GM13977 (cell line): Measurements from ENCODE around the gene ZNF648.
"Not testable (repeated sequence)": the region's sequence is repeated elsewhere in the genome, so short reads cannot be mapped to it uniquely, and the experiment has no call there.

Experiments
- DNase-seq: peaks from one replicate; pipeline ENCODE4 v3.0.0; 2012; ENCODE audit warnings: low spot score
- in situ Hi-C: fragments of 300-500 bp; cut with MboI; formaldehyde crosslinking; loops from one replicate; pipeline ENCODE4 v1.12.0; 2022; ENCODE audit warnings: low sequenced_read_pairs, low pct_unique_long_range_greater_than_20kb, mixed read lengths, inconsistent platforms; ENCODE audit not compliant: unreplicated experiment
- TF ChIP-seq, protein P1 (sequence below): IDR thresholded peaks from 2 replicates; pipeline ENCODE4 v1.5.1; 2012; ENCODE audit warnings: mild to moderate bottlenecking, control low read depth; ENCODE audit not compliant: insufficient read depth; ENCODE audit errors: extremely low read depth, missing control alignments

Gene ZNF648

GRCh38 chr1:182098301-182098700 is 36.8 kb upstream of the ZNF648 start:
- DNase-seq = no peak
- in situ Hi-C loops = no loop called here
- TF ChIP-seq, protein P1, sequence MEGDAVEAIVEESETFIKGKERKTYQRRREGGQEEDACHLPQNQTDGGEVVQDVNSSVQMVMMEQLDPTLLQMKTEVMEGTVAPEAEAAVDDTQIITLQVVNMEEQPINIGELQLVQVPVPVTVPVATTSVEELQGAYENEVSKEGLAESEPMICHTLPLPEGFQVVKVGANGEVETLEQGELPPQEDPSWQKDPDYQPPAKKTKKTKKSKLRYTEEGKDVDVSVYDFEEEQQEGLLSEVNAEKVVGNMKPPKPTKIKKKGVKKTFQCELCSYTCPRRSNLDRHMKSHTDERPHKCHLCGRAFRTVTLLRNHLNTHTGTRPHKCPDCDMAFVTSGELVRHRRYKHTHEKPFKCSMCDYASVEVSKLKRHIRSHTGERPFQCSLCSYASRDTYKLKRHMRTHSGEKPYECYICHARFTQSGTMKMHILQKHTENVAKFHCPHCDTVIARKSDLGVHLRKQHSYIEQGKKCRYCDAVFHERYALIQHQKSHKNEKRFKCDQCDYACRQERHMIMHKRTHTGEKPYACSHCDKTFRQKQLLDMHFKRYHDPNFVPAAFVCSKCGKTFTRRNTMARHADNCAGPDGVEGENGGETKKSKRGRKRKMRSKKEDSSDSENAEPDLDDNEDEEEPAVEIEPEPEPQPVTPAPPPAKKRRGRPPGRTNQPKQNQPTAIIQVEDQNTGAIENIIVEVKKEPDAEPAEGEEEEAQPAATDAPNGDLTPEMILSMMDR = no peak

- DNase-seq = no peak
- TF ChIP-seq, protein P1 = no peak
- in situ Hi-C loops = no loop called here
These were observed 34.4 kb upstream of the ZNF648 start for GRCh38 chr1:182095946-182096345.

DNA sequence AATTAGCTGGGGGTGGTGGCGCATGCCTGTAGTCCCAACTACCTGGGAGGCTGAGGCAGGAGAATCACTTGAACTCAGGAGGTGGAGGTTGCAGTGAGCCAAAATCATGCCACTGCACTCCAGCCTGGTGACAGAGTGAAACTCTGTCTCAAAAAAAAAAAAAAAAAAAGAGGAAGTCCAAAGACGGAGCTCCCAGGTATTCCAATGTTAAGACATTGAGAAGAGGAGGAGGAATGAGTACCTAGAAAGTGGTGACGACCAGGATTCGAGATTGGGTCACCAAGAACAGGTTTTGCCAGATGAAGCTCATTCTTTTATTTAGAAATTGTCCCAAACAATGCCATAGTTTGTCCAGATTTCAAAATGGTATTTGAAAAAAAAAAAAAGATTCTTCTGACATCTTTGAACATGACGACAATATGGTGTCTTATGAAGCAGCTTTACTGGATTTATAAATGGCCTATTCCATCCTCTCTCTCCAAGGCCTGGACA is 33.0 kb upstream of the ZNF648 start:
- in situ Hi-C loops, DNase-seq: not testable (repeated sequence)

DNA sequence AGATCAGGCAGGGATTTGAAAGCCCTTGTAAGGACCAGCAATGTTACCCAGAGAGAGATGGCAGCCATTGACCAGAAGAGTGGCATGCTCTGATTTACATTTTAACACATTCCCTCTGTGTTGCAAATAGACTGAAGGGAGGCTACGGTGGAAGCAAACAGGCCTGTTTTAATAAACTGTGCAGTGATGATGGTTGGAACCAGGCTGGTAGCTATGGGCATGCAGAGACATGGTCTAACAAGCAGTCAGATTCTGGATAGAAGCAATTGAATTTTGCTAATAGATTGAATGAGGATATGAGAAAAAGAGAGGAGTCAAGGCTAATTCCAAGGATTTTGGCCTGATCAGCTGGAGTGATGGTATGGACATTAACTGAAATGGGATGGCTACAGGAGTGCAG is 32.3 kb upstream of the ZNF648 start:
- TF ChIP-seq, protein P1 = no peak
- in situ Hi-C loops = no loop called here
- DNase-seq = no peak

GRCh38 chr1:182092336-182092735 is 30.8 kb upstream of the ZNF648 start:
- DNase-seq = no peak
- in situ Hi-C loops = no loop called here
- TF ChIP-seq, protein P1 = no peak

GRCh38 chr1:182091083-182091482 is 29.6 kb upstream of the ZNF648 start:
- TF ChIP-seq, protein P1 = no peak
- in situ Hi-C loops = no loop called here
- no peak for DNase-seq

DNA sequence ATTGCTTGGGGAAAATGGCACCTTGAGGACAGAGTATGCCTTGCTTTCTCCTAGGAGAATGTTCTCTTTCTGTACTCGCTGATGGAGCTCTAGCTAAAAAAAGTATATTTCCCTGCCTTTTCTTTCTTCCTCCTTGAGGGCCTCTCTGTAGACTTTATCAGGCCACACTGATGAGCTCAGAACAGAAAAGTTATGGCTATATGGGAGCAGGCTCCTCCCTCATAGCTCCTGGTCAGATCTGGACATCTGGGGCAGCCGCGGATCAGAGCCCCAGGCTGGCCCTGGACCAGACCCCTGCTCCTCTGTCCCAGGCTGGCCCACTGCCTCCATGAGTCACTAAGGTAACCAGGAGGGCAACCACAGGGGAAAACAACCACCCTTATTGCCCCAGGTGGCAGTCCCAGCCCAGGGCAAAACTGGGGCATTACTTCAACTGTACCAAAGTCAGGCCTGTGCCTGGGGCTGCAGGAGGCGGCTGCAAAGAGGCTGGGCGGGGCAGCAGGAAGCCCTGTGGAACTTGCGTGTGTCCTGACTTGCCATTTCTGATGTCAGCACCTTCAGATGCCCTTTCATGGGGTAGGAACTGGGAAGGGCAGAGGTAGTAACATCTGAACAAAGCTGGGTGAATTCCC is 26.3 kb upstream of the ZNF648 start:
- DNase-seq = no peak
- in situ Hi-C loops = loop anchor here (10.0 kb wide), 1 partner anchor 307 kb away; the partner anchor contains the start of gene GLUL
- TF ChIP-seq, protein P1 = no peak
